GM12878 (cell line): ENCODE data around the gene SAFB. TPM values are rescaled to one million over a fixed set of nuclear protein-coding genes. Genes with fewer than 3 reads are reported as not detected.

Source experiments
- ATF7 ChIP-seq: fragments of 450-650 bp; IDR thresholded peaks from 2 replicates; pipeline ENCODE4 v1.6.1; 2016; ENCODE audit warnings: low read depth, mild to moderate bottlenecking
- KDM1A ChIP-seq: fragments of 200-600 bp; sonication (generic); IDR thresholded peaks from 2 replicates; pipeline ENCODE4 v1.6.1; 2016; ENCODE audit warnings: borderline replicate concordance
- NR2C1 ChIP-seq: fragments of 450-650 bp; IDR thresholded peaks from 2 replicates; pipeline ENCODE4 v1.6.1; 2017; ENCODE audit warnings: antibody characterized with exemption, mild to moderate bottlenecking, moderate library complexity
- RAD51 ChIP-seq: fragments of 450-650 bp; IDR thresholded peaks from 2 replicates; pipeline ENCODE4 v1.6.1; 2016; ENCODE audit warnings: moderate library complexity, mild to moderate bottlenecking, inconsistent platforms
- SP1 ChIP-seq: IDR thresholded peaks from one replicate; pipeline ENCODE4 v1.6.1; 2011; ENCODE audit warnings: low read depth, low read length
- ZBED1 ChIP-seq: IDR thresholded peaks from 2 replicates; pipeline ENCODE4 v1.6.1; 2016; ENCODE audit warnings: borderline replicate concordance
- polyA plus RNA-seq, 11 experiments: library from polyadenylated mRNA; depleted of rRNA in 4 of 11; unstranded in 6 of 11; stranded (reverse) in 5 of 11; fragments of >200 nt; fragmentation: Nextera tagmentation in 4 of 11; fragmentation: Illumina TruSeq in 1 of 11; extraction: Ambion mirVana in 4 of 11; extraction: Trizol in 1 of 11; gene quantifications; 1 replicate in 1 of 11; 2 replicates in 10 of 11; pipeline versions ENCODE4 v1.2.1 to v1.2.3, GENCODE V29; 2011 to 2016; ENCODE audit warnings: inconsistent platforms in 2 of 11, missing spikeins in 2 of 11, low read depth in 1 of 11
- small RNA-seq: library from RNA; depleted of rRNA; stranded (forward); fragments of <200 nt; gene quantifications from one replicate; pipeline ENCODE3, GENCODE V24; 2014
- total RNA-seq, 4 experiments: library from RNA; depleted of rRNA in 3 of 4; stranded (reverse); fragments of >200 nt in 3 of 4; fragmentation: Illumina TruSeq in 1 of 4; extraction: Trizol in 1 of 4; gene quantifications; 2 replicates each; pipeline versions ENCODE4 v1.2.1 to v1.2.3, GENCODE V29; 2013 to 2021
- TF ChIP-seq, protein P1 (sequence below): fragments of 450-650 bp; IDR thresholded peaks from 2 replicates; pipeline ENCODE4 v1.6.1; 2017; ENCODE audit warnings: mild to moderate bottlenecking, low read depth, inconsistent platforms; ENCODE audit not compliant: poor library complexity, severe bottlenecking

The SAFB gene
- total and polyA plus RNA-seq, 10 of the 15 experiments (the other 5 are each of a cell fraction or from before 2014, with no cell fraction given): 1.6 to 131 (median 61.2) TPM

DNA sequence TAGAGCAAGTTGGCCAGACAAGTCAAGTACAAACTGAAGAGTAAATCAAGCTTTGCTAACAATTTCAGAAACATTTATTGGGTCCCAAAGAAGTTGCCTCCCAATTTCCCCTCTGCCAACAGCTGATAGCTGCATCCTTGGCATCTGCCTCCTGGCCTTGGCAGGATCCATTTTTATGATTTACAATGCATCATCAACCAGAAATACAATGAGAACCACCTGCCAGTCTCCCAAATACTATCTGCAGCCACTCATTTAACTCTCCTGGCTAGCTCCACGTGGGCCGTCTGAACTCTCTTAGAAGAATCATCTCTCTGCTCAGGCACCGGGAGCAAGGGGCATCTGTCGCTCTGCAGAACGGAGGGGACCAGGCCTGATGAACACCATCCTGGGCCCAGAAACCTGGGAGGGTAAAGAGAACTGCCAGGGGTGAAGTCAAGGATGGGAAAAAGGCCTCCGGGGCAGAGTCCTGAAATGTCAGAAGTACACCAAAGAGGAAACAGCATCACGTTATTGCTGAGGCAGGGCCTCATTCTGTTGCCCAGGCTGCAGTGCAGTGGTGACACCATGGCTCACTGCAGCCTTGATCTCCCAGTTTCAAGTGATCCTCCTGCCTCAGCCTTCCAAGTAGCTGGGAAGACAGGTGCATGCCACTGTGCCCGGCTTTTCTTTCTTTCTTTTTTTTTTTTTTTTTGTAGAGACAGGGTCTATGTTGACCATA, 94.5 kb downstream of the SAFB start (continued):
- TF ChIP-seq, protein P1, sequence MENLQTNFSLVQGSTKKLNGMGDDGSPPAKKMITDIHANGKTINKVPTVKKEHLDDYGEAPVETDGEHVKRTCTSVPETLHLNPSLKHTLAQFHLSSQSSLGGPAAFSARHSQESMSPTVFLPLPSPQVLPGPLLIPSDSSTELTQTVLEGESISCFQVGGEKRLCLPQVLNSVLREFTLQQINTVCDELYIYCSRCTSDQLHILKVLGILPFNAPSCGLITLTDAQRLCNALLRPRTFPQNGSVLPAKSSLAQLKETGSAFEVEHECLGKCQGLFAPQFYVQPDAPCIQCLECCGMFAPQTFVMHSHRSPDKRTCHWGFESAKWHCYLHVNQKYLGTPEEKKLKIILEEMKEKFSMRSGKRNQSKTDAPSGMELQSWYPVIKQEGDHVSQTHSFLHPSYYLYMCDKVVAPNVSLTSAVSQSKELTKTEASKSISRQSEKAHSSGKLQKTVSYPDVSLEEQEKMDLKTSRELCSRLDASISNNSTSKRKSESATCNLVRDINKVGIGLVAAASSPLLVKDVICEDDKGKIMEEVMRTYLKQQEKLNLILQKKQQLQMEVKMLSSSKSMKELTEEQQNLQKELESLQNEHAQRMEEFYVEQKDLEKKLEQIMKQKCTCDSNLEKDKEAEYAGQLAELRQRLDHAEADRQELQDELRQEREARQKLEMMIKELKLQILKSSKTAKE: no peak
- TF ChIP-seq SP1: no peak
- no peak for TF ChIP-seq ZBED1
- no peak for TF ChIP-seq NR2C1
- no peak for TF ChIP-seq ATF7
- TF ChIP-seq RAD51: no peak
- TF ChIP-seq KDM1A: no peak

Small RNA genes within 50 kb of the gene (small RNA-seq; reads per million reads assigned to genes)
- not detected for gene SNRPEP4

Other genes starting within 250 kb of the SAFB start
Only the 7 nearest of the 14 such genes appear.
- 0.06 TPM in 1 of 2 replicates, not detected in the other for gene TINCR, start 55.1 kb upstream of the SAFB start, total RNA-seq (2014; rRNA removed)
- 0.23 TPM in 1 of 2 replicates, not detected in the other for gene TINCR, start 55.1 kb upstream of the SAFB start, total RNA-seq (2014; rRNA removed; fragmentation: Illumina TruSeq; extraction: Trizol)
- gene TINCR, start 55.1 kb upstream of the SAFB start, total RNA-seq (2021): 0.16 and 0.36 TPM in 2 replicates
- 0.06 and 0.27 TPM in 2 replicates for gene TINCR, start 55.1 kb upstream of the SAFB start, polyA plus RNA-seq (2011; rRNA removed)
- 0.08 and 0.10 TPM in 2 replicates for gene TINCR, start 55.1 kb upstream of the SAFB start, polyA plus RNA-seq (2014; fragmentation: Illumina TruSeq; extraction: Trizol)
- gene TINCR, start 55.1 kb upstream of the SAFB start, polyA plus RNA-seq (2014; fragmentation: Nextera tagmentation; extraction: Ambion mirVana): under 1 TPM in 1 of 2 experiments, not detected in 1; 0.02 TPM
- 0.05 and 0.14 TPM in 2 replicates for gene TINCR, start 55.1 kb upstream of the SAFB start, polyA plus RNA-seq (2014; rRNA removed)
- gene TINCR, start 55.1 kb upstream of the SAFB start, polyA plus RNA-seq (2016; fragmentation: Nextera tagmentation; extraction: Ambion mirVana): under 1 TPM in 1 of 2 experiments, not detected in 1; 0.05 TPM
- gene SAFB2, start 307 bp upstream of the SAFB start, total RNA-seq (2014; rRNA removed): 30.3 and 36.3 TPM in 2 replicates
- 33.3 and 34.5 TPM in 2 replicates for gene SAFB2, start 307 bp upstream of the SAFB start, total RNA-seq (2014; rRNA removed; fragmentation: Illumina TruSeq; extraction: Trizol)
- gene SAFB2, start 307 bp upstream of the SAFB start, total RNA-seq (2021): 78.3 and 89.2 TPM in 2 replicates
- 26.5 and 27.7 TPM in 2 replicates for gene SAFB2, start 307 bp upstream of the SAFB start, polyA plus RNA-seq (2011; rRNA removed)
- 49.6 and 53.2 TPM in 2 replicates for gene SAFB2, start 307 bp upstream of the SAFB start, polyA plus RNA-seq (2014; fragmentation: Illumina TruSeq; extraction: Trizol)
- 10 to 100 TPM in 1 of 2 experiments, 1 to 10 TPM in 1; 4.5 to 24.6 TPM for gene SAFB2, start 307 bp upstream of the SAFB start, polyA plus RNA-seq (2014; fragmentation: Nextera tagmentation; extraction: Ambion mirVana)
- 52.7 and 57.8 TPM in 2 replicates for gene SAFB2, start 307 bp upstream of the SAFB start, polyA plus RNA-seq (2014; rRNA removed)
- gene SAFB2, start 307 bp upstream of the SAFB start, polyA plus RNA-seq (2016; fragmentation: Nextera tagmentation; extraction: Ambion mirVana): 10 to 100 TPM; 70.0 to 74.1 TPM
- gene MICOS13, start 57.4 kb downstream of the SAFB start, total RNA-seq (2014; rRNA removed): 177 and 211 TPM in 2 replicates
- gene MICOS13, start 57.4 kb downstream of the SAFB start, total RNA-seq (2014; rRNA removed; fragmentation: Illumina TruSeq; extraction: Trizol): 34.9 and 41.2 TPM in 2 replicates
- gene MICOS13, start 57.4 kb downstream of the SAFB start, total RNA-seq (2021): 61.1 and 61.3 TPM in 2 replicates
- 12.4 and 24.3 TPM in 2 replicates for gene MICOS13, start 57.4 kb downstream of the SAFB start, polyA plus RNA-seq (2011; rRNA removed)
- 3.5 and 16.8 TPM in 2 replicates for gene MICOS13, start 57.4 kb downstream of the SAFB start, polyA plus RNA-seq (2014; fragmentation: Illumina TruSeq; extraction: Trizol)
- gene MICOS13, start 57.4 kb downstream of the SAFB start, polyA plus RNA-seq (2014; fragmentation: Nextera tagmentation; extraction: Ambion mirVana): 10 to 100 TPM in 1 of 2 experiments, 1 to 10 TPM in 1; 9.4 to 38.1 TPM
- 119 and 171 TPM in 2 replicates for gene MICOS13, start 57.4 kb downstream of the SAFB start, polyA plus RNA-seq (2014; rRNA removed)
- 100 to 1,000 TPM; 113 to 118 TPM for gene MICOS13, start 57.4 kb downstream of the SAFB start, polyA plus RNA-seq (2016; fragmentation: Nextera tagmentation; extraction: Ambion mirVana)
- gene HSD11B1L, start 57.9 kb downstream of the SAFB start, total RNA-seq (2014; rRNA removed): 1.2 and 1.7 TPM in 2 replicates
- gene HSD11B1L, start 57.9 kb downstream of the SAFB start, total RNA-seq (2014; rRNA removed; fragmentation: Illumina TruSeq; extraction: Trizol): 0.49 and 0.55 TPM in 2 replicates
- 1.1 and 1.5 TPM in 2 replicates for gene HSD11B1L, start 57.9 kb downstream of the SAFB start, total RNA-seq (2021)
- 0.84 TPM in 2 replicates for gene HSD11B1L, start 57.9 kb downstream of the SAFB start, polyA plus RNA-seq (2011; rRNA removed)
- gene HSD11B1L, start 57.9 kb downstream of the SAFB start, polyA plus RNA-seq (2014; fragmentation: Illumina TruSeq; extraction: Trizol): 0.29 TPM in 1 of 2 replicates, not detected in the other
- gene HSD11B1L, start 57.9 kb downstream of the SAFB start, polyA plus RNA-seq (2014; fragmentation: Nextera tagmentation; extraction: Ambion mirVana): under 1 TPM in 1 of 2 experiments, not detected in 1; 0.35 TPM
- gene HSD11B1L, start 57.9 kb downstream of the SAFB start, polyA plus RNA-seq (2014; rRNA removed): 1.0 and 1.6 TPM in 2 replicates
- 1 to 10 TPM; 1.1 to 1.8 TPM for gene HSD11B1L, start 57.9 kb downstream of the SAFB start, polyA plus RNA-seq (2016; fragmentation: Nextera tagmentation; extraction: Ambion mirVana)
- 1,704 and 2,091 TPM in 2 replicates for gene RPL36, start 67.2 kb downstream of the SAFB start, total RNA-seq (2014; rRNA removed)
- gene RPL36, start 67.2 kb downstream of the SAFB start, total RNA-seq (2014; rRNA removed; fragmentation: Illumina TruSeq; extraction: Trizol): 1,553 and 1,673 TPM in 2 replicates
- gene RPL36, start 67.2 kb downstream of the SAFB start, total RNA-seq (2021): 1,583 and 1,661 TPM in 2 replicates
- gene RPL36, start 67.2 kb downstream of the SAFB start, polyA plus RNA-seq (2011; rRNA removed): 499 and 1,144 TPM in 2 replicates
- gene RPL36, start 67.2 kb downstream of the SAFB start, polyA plus RNA-seq (2014; fragmentation: Illumina TruSeq; extraction: Trizol): 67.8 and 374 TPM in 2 replicates
- gene RPL36, start 67.2 kb downstream of the SAFB start, polyA plus RNA-seq (2014; fragmentation: Nextera tagmentation; extraction: Ambion mirVana): 1,000 to 10,000 TPM; 4,698 to 4,942 TPM
- 2,015 and 2,575 TPM in 2 replicates for gene RPL36, start 67.2 kb downstream of the SAFB start, polyA plus RNA-seq (2014; rRNA removed)
- gene RPL36, start 67.2 kb downstream of the SAFB start, polyA plus RNA-seq (2016; fragmentation: Nextera tagmentation; extraction: Ambion mirVana): 1,000 to 10,000 TPM; 2,328 to 2,411 TPM
- 85.0 and 92.7 TPM in 2 replicates for gene LONP1, start 97.1 kb downstream of the SAFB start, total RNA-seq (2014; rRNA removed)
- gene LONP1, start 97.1 kb downstream of the SAFB start, total RNA-seq (2014; rRNA removed; fragmentation: Illumina TruSeq; extraction: Trizol): 38.6 and 44.0 TPM in 2 replicates
- 136 and 137 TPM in 2 replicates for gene LONP1, start 97.1 kb downstream of the SAFB start, total RNA-seq (2021)
- 31.3 and 51.1 TPM in 2 replicates for gene LONP1, start 97.1 kb downstream of the SAFB start, polyA plus RNA-seq (2011; rRNA removed)
- 8.2 and 35.5 TPM in 2 replicates for gene LONP1, start 97.1 kb downstream of the SAFB start, polyA plus RNA-seq (2014; fragmentation: Illumina TruSeq; extraction: Trizol)
- gene LONP1, start 97.1 kb downstream of the SAFB start, polyA plus RNA-seq (2014; fragmentation: Nextera tagmentation; extraction: Ambion mirVana): 1 to 10 TPM in 1 of 2 experiments, under 1 TPM in 1; 0.61 to 3.2 TPM
- gene LONP1, start 97.1 kb downstream of the SAFB start, polyA plus RNA-seq (2014; rRNA removed): 67.8 and 92.2 TPM in 2 replicates
- 100 to 1,000 TPM in 1 of 2 experiments, 10 to 100 TPM in 1; 86.5 to 100 TPM for gene LONP1, start 97.1 kb downstream of the SAFB start, polyA plus RNA-seq (2016; fragmentation: Nextera tagmentation; extraction: Ambion mirVana)
- not detected in 2 replicates for gene CATSPERD, start 97.6 kb downstream of the SAFB start, total RNA-seq (2014; rRNA removed)
- gene CATSPERD, start 97.6 kb downstream of the SAFB start, total RNA-seq (2014; rRNA removed; fragmentation: Illumina TruSeq; extraction: Trizol): not detected in 2 replicates
- 0.10 TPM in 1 of 2 replicates, not detected in the other for gene CATSPERD, start 97.6 kb downstream of the SAFB start, total RNA-seq (2021)
- 0.11 TPM in 1 of 2 replicates, not detected in the other for gene CATSPERD, start 97.6 kb downstream of the SAFB start, polyA plus RNA-seq (2011; rRNA removed)
- not detected in 2 replicates for gene CATSPERD, start 97.6 kb downstream of the SAFB start, polyA plus RNA-seq (2014; fragmentation: Illumina TruSeq; extraction: Trizol)
- under 1 TPM in 1 of 2 experiments, not detected in 1; 0.02 TPM for gene CATSPERD, start 97.6 kb downstream of the SAFB start, polyA plus RNA-seq (2014; fragmentation: Nextera tagmentation; extraction: Ambion mirVana)
- 0.06 TPM in 1 of 2 replicates, not detected in the other for gene CATSPERD, start 97.6 kb downstream of the SAFB start, polyA plus RNA-seq (2014; rRNA removed)
- gene CATSPERD, start 97.6 kb downstream of the SAFB start, polyA plus RNA-seq (2016; fragmentation: Nextera tagmentation; extraction: Ambion mirVana): under 1 TPM; 0.21 to 0.38 TPM